CD4-positive, alpha-beta T cell treated with Interleukin-2 at 100 ng/mL for 4 hours (primary cell): Measurements from ENCODE around the gene PTPRN2.

Experiments
- DNase-seq: peaks from one replicate; pipeline ENCODE4 v3.0.0-alpha.2; 2020; ENCODE audit warnings: low spot score

Gene PTPRN2

DNA sequence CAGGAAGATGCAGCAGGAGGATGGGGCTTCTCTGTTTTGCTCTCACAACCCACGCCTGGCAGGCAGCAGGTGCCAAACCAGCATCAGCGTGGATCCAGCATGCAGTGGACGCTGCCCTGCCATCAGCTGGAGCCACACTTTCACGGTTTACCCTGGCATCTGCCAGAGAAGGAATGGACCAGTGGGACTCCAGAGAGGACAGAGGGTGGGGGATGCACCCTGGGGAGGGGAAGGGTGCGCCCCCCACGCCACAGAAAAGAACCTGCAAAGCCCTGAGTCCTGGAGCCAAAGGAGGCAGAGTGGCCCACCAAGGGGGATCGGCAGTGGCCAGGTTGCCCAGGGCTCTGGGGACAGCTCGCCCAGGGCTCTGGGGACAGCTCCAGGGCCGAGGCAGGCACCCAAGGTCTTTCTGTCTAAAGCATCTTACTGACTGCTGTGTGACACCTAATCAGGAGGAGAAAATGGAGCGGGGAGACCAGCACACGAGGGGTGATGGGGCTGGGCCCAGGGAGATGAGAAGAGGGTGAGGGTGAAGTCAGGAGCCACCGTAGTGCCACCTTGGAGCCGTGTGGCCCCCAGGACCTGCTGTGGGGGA lies 1025.7 kb downstream of the PTPRN2 start:
- no peak for DNase-seq

DNA sequence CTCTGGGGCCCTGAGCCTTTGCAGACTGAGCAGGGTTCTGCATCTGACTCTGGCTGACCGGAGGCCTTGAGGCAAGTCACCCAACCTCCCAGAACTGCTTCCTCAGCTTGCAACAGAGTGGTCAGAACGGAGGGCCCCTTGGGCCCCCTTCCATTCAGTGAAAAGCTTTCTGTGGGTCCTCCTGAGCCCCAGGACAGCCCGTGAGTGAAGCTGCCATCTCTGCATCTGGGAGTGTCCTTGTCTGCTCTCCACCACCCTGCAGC lies 1026.2 kb downstream of the PTPRN2 start:
- no peak for DNase-seq

GRCh38 chr7:157560710-157561522 lies 1026.7 kb downstream of the PTPRN2 start:
- no peak for DNase-seq

GRCh38 chr7:157560258-157560654 lies 1027.4 kb downstream of the PTPRN2 start:
- DNase-seq: no peak

- DNase-seq: no peak
Measured at GRCh38 chr7:157559596-157560257, 1027.9 kb downstream of the PTPRN2 start.

DNA sequence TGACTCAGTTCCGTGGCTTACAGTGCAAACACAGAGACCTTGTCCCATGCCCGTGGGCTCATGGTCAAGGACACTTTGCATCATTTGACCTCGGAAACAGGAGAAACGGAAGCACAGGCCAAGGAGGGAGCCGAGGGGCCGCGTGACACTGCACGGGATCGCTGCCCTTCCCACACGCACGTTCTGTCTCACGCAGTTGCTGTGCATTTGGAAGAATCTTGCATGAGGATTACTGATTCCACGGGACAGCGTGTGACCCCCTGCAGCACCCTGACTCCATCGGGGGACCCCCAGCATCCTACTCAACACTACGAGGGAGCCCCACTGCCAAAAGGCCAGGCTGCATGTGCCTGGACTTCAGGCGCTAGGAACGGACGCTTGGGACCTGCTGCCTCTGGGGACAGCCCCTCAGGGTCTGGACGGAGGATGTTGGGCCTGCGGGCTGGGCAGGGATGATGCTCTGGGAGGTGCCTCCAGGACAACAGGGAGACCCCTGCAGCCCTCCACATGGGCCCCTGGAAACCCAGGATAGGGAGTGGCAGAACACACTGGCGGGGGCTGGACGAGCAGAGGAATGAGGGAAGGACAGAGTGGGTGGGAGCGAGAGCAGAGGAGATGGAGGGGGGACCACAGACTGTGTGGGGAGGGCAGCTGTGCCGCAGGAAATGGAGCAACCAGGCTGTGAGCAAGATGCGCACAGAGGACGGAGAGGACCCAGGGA lies 1028.6 kb downstream of the PTPRN2 start:
- DNase-seq: no peak

DNA sequence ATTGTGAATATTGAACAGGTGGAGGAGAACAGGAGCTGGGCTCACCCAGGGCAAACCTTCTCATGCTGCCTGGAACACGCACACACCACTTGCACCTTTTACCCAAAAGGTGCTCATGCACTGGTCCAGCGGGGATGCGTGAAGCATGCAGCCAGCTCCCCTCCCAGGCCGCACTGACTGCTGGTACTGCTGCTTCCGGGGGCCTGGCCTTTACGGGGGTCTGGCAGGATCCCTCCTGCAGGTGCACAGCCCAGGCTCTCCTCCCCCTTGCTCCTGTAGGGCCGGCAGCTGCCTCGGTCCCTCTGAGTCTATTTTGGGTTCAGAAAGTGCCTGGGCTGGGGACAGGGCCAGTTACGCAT lies 1029.1 kb downstream of the PTPRN2 start:
- DNase-seq: no peak

GRCh38 chr7:157558061-157558460 lies 1029.6 kb downstream of the PTPRN2 start:
- DNase-seq: no peak

DNA sequence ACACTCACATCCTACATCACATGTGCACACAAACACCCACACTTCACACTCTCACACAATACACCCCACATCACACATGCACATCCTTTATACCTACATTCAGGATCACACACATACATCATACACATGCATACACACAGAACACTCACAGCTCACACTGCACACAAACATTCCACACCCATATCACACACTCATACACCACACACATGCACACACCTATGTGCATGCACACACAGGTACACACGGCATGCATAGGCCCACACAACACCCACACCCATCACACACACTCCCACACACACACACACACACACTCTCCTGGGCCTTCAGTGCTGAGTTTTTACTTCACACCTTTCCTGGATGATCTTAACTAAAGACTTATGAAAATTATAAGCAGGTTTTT lies 1030.4 kb downstream of the PTPRN2 start:
- no peak for DNase-seq

DNA sequence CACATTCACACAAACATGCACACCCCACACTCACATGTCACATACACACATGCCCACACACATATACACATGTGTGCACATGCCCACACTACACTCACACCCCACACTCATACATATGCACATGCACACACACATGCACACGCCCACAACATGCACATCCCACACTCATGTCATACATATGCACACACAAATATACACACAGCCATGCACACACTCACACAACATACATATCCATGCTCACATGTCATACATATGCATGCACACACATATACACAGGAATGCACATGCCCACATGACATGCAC lies 1031.0 kb downstream of the PTPRN2 start:
- no peak for DNase-seq

- DNase-seq: no peak
Measured at GRCh38 chr7:157555944-157556641, 1031.5 kb downstream of the PTPRN2 start.

DNA sequence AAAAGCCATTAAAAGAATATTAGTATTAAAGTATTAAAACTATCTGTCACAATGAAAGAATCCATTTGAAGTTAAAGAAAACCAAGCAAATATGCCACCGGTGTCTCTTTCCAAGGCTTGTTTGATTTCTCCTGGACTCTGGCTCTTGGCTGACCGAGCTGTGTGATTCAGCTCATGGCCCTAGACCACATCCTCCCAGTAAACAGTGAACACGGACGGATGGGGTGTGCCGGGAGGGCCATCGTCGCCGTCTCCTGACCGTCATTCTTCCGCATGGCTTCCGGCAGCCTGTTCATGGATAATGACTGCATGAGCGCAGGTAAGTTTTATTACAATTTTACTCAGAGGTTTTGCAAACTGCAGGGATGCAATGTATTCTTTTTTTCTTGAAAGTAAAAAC lies 1032.3 kb downstream of the PTPRN2 start:
- DNase-seq: no peak

DNA sequence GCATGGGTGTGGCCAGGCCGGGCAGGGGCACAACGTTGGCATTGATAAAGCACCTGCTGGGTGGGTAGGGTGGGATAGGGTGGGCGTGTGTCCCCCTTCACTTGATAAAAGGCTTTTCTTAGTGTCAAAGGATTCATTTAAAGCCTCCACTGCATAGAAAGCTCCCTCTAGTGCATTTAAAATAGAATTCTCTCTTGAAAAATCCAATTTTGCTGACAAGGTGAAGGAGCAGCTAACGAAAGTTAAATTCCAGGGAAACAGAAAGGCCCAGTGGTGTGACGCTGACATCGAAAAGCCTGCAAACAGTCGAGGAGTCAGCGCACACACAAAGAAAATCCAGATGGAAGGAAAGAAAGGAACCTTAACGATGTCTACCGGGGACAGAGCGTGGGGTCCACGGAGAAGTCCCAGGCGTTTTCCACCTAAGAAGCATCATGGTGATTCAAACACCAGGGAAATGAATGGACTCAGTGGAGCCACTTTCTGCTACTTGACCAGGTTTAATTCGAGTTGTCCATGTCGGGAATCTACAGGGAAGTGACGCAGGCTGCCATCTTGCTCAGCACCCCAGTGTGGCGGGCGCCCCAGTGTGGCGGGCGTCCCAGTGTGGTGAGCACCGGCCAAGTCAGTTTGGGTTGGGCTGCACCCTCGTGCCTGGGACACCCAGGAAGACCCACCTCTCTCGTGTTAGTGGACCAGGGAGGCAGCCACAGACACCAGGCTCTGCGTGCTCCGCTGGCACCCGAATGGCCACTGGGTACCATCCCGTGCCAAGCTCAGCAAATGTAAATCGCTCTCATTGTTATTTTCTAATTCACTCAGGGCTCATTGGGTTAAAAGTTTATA lies 1033.0 kb downstream of the PTPRN2 start:
- no peak for DNase-seq

GRCh38 chr7:157553256-157553655 lies 1034.4 kb downstream of the PTPRN2 start:
- DNase-seq: no peak

- no peak for DNase-seq
Measured at GRCh38 chr7:157552295-157552993, 1035.2 kb downstream of the PTPRN2 start.

- DNase-seq: no peak
Measured at GRCh38 chr7:157551325-157552070, 1036.1 kb downstream of the PTPRN2 start.

DNA sequence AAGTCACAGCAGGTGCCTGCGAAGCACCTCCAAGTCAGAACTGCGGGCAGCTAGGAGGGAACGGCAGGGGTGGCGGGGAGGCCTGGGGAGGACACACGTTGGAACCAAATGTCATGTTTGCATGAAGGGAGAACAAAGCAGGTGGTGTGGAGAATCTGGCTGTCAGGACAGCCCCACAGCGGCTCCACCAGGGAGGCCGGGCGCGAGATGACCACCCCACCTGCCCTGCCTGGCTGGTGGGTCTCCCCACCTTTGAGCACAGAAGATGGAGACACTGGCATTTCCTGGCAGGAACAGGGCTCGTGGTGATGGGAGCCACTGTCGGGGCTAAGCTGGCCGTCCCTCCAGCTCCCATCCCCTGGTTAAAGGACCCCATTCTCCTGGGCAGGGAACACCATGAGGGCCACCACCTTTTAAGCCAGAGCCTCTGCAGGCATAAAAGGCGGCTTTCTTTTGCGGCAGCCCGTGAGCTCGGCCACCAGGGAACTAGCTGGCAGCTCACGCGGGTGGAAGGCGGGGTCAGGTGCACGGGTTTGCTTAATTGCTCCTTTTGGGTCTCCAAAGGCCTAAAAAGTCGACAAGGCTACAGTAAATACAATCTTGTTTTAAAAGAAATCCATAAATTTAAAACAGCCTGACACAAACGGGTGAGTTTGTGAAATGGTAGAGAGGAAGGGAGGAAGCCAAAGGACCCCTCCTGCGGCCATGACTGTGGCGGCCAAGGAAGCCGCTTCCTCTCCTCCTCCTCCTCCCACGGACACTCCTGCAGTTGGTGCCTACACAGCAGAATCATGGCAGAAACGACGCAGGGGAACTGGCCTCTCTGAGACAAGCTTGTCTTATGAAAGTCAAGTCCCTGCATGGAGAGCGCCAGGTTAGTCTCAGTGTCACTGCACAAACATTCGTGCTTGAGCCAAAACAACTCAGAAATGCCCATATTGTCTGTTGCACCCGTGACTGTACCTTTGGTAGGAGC lies 1037.0 kb downstream of the PTPRN2 start:
- DNase-seq: no peak

DNA sequence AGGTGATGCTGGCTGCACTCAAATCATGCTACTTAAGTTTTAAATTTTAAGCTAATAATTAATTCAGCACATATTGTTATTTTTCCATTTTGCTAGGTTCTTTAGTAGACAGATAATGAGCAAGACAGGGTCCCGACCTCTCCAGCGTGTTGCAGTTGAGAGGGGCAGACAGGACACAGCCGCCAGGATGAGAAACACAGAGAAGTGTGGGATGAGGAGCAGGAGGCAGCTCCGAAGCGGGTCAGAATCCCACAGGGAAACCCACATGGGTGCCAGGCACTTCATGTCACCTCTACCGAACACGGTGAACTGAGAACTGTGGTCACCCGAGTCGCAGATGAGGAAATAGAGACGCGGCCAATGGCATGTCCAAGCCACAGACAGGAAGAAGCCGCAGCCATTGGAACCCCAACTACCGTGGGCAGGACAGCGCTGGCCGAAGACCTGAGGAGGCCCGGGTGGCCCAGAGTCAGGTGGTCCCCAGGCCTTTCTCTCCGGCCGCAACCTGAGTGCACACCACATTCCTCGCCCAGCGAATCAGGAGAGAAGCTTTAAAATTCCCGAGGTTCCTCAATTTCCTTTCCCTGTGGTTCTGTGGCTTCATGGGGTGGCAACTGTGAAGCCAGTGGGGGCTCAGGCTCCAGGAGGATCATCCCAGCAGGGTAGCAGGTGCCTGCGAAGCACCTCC lies 1037.9 kb downstream of the PTPRN2 start:
- DNase-seq: no peak
